GM21576 (cell line): Measurements from ENCODE around the gene PTGFRN.

Source experiments
- ATAC-seq: cut with Tn5 transposase; IDR thresholded peaks from one replicate; pipeline ENCODE4 v1.9.1; 2021; ENCODE audit warnings: mild to moderate bottlenecking, moderate library complexity; ENCODE audit not compliant: unreplicated experiment

PTGFRN gene

DNA sequence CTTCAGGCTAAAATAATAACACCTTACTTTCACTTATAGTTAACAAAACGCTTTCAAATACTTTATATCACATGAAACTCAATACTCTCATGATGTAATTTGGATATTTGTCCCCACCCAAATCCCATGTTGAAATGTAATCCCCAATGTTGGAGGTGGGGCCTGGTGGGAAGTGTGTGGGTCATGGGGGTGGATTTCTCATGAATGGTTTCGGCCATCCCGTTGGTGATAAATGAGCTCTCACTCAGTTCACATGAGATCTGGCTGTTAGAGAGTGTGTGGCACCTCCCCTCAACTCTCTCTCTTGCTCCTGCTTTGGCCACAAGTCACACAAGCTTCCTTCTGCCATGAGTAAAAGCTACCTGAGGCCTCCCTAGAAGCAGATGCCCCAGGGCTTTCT lies 22.5 kb upstream of the PTGFRN start:
- ATAC-seq = no peak

DNA sequence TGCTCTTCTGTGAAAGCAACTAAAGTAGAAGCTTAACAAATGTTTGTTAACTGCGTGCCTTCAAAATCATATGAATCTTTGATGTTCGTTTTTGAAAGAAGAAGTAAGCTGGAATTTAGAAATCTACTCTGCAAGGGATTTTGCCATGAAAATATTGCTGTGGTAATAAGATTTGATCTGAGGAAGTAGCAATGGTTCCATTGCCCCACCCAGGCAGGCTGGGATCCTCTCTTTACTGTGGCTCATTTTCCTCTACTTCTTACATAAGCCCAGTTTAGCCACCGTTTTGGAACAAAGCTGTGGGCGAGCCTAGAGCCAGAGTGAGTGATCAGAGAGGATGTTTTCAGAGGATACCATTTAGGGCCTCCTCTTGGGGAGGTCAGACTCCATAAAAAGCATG lies 20.3 kb upstream of the PTGFRN start:
- ATAC-seq = no peak

DNA sequence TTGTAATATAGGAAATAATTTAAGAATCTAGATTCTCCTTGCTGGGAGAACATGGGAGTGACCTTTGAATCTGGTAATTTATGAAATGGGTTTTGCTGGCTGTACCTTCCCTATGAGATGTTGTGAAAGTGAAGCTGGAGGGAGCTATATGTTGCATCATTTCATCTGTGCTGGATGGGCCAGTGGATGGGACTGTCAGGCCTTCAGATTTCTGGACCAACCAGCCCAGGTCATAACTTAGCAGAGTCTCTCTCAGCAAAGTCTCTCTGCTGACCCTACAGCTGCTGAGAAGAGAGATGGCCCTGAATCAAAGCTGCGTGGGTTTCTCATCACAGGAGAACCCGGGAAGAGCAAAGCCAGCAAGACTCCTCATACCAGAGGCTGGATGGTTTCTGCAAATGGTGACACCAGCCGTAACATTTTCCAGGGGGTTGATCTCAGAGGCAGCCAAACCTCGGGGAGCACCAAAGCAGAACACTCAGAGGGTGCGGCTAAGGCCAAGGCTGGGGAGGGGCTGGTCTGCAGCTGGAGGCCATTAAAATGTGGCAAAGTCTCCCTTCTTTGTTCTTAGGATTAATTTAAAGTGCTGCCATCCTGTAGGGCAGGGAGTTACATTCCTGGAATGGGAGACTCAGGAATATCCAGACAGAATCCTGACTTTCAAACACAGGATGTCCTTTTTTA lies 18.2 kb upstream of the PTGFRN start:
- no peak for ATAC-seq

DNA sequence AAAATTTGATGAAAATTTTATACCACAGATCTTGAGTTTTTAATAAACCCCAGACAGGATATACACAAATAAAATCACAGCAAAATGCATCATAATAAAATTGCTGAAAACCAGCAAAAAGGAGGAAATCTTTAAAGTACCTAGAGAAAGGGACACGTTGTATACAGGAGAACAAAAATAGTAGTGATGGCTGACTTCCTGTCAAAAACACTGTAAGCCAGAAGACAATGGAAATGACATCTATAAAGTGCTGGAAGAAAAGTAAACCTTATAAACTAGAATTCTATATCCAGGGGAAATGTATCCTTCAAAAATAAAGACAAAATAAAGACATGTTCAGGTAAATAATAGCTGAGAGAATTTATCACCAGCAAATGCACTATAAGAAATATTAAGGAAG lies 14.6 kb upstream of the PTGFRN start:
- ATAC-seq = no peak

DNA sequence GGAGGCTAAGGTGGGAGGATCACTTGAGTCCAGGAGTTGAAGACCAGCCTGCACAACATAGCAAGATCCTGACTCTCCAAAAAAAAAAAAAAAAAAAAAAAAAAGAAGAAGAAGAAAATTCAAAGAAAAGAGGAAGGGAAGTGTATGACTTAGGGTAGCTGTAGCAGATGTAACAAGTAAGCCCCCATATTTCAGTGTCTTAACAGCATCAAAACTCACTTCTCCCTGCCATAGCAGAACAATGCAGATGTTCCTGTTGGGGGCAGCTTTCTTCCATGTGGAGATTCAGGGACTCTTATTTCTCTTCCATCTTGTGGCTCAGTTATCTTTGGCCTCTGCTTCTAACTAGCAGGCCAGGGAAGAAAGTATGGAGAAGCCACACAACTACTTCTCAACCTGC lies 10.2 kb upstream of the PTGFRN start:
- ATAC-seq = no peak

DNA sequence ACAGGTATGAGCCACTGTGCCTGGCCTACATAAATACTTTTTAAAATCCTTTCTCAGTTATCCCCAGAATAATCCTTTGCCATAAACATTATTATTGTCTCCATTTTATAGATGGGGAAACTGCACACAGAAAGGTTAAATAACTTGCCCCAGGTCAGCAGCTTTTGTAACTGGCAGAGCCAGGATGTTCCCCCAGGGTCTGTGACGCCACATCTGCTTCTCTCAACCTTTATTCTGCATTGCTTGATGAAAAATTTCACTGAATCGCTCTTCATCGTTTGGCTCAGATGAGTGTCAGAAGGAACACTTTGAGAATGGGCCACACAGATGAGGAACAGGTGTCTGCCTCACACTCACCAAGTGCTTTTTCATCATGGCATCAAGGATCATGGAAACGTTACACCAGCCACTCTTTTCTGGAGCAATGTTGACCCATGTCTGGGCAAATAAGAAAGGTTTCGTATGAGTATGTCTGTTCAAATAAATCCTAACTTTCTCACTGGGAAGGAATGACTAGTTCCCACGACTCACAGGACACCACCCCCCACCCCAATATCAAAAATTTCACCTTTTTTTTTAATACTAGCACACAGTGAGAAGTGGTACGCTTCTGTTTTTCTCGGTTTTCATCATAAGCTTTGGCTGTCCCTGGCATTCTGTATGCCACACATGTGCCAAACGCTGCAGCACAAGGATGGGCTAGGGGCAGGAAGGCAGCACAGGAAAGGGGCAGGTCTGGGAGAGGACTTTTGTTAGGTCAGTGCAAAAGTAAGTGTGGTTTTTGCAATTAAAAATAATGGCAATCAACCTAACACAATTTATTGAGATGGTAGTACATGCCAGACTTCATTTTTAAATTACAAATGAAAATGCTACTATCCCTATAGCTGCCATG lies 9.0 kb upstream of the PTGFRN start:
- ATAC-seq = no peak

DNA sequence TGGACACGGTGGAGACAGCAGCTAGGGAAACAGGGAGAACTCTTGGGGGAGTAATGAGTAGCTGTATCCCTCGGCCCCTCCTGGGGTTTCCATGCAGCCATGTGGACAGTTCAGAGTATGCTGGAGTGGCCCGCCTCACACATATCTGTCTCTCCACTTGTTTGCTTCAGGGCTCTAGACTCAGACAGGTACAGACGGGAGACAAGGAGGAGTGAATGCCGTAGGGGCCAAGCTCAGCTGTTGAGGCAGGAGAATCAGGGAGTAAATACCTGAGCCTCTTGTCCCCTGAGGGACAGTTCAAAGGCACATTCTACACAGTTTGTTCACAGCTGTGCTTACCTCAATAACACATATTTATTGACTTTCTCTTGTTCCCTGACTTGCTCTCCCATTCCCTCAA lies 7.7 kb upstream of the PTGFRN start:
- no peak for ATAC-seq

DNA sequence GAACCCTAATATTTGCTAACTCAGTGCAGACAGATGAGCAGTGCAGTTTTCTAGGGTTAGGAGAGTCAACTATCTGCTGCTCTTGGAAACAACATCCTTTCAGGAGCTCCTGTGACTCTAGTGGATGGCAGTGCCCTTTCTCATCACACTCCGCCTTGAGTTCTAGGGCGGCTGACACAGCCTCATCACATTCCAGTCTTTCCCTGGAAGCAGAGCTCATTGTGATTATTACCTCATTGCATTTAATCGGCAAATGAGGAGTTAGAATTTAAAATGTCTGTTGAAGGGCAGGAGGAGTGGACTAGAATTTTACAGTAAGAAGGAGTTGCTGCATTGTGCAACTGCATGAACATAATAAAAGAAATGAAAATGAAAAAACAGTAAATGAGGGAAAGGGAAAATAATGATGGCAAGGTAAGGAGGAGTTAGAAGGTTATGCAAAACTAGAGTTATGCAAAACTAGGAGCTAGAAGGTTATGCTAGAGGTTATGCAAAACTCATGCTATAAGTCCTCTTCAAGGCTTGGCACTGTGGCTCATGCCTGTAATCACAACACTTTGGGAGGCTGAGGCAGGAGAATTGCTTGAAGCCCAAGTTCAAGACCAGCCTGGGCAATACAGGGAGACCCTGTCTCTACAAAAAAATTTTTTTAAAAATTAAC lies 6.9 kb upstream of the PTGFRN start:
- ATAC-seq = no peak

DNA sequence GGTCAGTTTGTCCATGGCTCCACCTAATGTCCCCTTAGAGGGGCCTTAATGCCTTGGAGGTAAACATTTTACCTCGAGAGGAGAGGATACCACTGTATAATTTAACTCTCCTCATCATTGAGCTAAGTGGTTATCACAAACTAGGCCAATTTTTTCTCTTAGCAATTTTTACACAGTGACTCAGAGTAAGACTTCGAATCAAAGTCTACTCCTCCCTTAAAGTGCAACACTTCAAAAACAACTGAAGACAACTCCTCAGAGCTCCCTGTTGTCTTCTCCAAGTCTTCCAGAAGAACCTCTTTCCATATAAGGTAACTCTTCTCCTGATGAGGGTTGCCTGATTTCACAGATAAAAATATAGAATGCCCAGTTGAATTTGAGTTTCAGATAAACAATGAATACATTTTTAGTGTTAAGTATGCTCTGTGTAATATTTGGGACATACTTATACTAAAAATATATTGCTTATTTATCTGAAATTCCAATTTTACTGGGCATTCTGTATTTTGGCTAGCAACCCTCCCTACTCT lies 4.9 kb upstream of the PTGFRN start:
- ATAC-seq = no peak

DNA sequence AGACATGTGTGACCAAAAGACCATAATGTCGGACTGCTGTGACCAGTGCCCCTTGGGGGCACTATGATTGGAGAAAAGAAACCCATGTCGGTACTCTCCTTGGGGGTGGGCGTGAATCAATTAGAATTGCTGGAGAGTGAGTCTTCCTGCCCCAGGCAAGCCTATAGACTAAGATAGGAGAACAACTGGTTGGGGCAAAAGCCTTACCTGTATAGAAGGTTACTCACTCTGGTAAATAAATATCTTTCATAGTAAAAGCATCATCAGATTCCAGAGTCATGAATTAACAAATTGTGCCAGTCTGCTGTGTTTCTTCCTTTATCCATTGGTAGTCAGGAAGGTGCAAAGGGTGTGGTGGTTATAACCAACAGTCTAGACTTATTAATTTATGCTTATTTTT lies 2.9 kb upstream of the PTGFRN start:
- no peak for ATAC-seq

DNA sequence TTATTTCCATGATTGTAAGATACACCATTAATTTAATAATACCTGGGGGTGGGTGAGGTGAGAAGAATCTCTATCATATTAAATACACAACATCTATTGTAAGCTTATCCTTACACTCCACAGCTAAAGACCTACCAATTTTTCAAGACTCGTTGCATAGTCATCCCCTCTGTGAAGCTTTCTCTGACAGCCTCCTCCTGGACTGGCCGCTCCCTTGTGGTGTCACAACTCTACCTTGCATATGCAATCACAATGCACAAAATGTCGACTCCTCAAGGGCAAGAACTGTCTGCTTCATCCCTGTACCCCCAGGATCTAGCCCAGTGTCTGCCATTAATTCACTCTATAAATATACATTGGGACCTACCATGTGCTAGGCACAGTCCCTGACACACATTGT lies 2.4 kb upstream of the PTGFRN start:
- ATAC-seq = no peak

DNA sequence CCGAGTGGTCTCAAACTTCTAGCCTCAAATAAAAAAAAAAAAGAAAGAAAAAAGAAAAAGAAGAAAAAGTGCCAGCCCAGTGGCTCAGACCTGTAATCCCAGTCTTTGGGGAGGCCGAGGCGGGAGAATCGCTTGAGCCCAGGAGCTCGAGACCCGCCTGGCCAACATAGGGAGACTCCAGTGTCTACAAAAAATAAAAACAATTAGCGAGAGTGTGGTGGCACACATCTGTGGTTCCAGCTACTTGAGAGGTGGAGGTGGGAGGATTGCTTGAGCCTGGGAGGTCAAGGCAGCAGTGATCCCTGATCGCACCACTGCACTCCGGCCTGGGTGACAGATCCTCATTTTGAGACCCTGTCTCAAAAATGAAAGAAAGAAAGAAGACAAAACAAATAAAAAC lies 1.4 kb upstream of the PTGFRN start:
- no peak for ATAC-seq

DNA sequence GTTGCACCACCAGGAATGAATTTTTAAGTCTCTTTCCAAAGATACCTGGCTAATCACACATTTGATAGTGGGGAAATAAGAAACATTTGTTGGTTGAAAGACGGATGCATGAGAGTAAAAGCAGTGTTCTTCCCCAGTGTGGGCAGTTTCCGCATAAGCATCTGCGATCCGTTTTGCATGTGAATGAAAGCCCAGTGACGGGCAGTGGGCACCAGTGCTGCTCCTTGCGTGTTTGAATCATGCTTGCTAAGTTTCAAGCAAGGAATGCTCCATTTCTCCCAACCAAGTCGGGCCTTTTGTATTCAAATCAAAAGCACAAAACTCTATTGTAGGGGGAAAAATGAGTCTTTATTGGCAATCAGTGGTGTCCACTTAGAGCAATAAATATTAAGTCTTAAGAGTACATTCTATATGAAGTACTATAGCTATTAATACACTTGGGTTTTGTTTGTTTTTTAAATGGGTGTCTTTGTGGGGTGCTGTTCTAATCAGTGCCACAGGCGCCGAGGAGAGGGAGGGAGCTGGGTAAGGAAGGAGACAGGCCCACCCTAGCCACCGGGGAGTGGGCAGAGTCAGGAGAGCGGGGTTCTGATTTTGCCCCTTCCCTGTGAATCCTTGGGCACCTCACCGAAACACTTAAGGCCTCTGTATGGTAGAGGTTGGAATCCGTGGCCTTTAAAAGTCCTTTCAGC lies 750 bp upstream of the PTGFRN start:
- no peak for ATAC-seq

DNA sequence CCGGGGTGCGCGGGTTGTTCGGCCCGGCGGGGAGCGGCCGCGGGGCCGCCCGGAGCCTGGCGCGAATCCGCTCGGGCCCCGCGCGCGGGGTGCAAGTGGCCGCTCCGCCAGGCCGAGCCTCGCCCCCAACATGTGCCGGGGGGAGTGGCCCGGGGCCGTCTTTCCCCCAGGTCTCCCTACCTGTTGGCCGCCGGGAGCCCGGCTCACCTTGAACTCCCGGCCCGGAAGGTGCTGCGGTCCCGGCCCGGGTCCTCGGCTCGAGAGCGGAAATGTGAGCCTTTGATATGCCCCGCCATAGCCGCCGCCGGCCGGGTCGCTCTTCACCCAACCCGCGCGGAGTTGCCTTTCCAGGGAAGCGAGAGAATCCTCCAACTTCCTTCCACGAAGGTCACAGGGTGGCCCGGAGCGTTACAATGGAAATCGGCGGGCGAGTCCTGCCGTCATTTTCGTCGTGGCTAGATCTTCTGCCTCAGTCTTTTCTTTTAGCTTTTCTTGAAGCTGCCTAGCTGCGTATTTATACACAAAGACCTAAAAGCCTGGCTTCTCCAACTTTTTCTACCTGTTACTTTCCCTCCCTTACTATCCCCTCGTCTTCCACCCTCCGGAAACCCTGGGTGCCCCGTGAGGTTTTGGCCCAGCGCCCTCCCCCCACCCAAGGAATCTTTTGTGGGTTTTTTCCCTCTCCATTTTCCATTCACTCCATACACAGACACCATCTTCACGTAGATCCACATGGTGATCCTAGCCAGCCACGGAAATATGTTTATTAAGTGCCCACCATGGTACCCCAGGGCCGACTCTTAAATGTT lies 867 bp downstream of the PTGFRN start:
- ATAC-seq = no peak

DNA sequence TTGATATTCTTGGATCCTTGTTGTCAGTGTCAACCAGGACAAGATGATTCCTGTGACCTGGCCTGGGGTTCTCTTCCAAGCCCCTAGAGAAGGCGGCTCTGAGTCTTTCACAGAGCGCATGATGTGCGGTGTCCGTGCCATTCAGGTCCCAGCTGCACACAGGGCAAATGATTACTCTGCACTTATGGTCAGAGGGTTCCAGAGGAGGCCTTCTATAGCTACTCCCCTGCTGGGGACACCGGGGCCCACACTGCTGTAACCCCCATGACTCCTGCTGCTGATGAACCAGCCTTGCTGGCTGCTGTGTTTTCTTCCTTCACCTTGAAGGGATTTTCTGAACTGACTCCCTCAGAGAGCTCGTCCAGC lies 1.5 kb downstream of the PTGFRN start:
- ATAC-seq = no peak

DNA sequence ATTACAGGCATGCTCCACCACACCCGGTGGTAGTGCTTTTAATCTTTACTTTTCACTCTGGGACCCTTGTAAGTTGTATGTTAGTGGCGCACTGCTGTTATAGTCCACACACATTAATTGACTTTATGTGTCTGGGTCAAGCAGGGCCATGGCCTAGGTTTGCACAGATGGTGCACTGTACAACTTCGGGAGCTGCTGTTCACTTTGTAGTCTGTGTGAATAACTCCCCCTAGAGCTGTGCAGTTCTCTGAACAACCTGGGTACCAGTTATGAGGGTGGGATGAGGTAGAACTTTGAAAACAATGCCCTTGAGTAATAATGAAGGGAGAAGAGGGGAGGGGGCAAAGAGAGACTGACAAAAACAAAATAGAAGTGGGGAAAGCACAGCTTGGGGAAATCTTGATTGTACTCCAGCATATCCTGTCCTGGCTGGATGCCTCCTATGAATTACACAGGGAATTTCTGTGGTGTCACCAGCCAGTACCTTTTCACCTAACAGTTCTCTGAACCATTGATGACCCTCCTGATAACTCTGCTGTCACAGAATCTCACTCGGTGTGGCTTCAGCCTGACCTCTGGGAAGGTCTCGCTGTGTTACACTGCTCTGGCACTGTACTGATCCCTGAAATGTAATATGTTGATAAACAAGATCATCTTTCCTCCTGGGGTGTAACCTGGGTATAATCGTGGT lies 2.2 kb downstream of the PTGFRN start:
- ATAC-seq = no peak

DNA sequence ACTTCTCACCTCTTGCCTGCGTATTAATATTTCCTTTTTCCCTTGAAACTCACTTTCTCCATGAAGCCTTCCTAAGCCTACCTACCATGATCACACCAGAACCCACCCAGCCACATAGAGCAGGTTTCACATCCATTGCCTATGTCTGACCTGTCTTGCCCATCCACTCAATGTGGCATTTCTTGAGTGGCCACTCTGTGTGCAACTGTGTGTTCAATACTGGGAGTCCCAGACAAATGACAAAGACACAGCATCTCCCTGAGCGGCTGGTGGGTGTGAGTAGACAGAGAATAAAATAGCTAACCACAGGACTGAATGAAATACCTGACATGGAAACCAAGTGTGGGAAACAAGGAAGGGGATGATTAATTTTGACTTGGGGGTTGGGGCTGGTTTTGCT lies 3.1 kb downstream of the PTGFRN start:
- ATAC-seq = no peak

DNA sequence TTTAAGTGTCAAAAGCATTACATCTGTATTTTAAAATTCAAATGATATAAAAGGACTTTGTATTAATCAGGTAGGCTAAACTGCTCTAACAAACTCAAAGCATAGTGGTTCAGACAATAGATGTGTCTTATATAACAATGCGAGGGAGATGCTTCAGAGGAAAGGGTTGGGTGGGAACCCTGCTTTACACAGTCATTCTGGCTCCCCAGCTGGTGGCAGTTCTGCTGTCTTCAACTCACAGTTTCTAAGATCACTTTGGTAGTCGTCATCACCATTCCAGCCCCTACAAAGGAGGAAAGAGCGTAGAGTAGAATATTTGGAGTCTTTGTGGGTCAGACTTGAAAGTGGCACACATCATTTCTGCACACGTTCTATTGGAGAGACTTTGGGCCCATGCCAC lies 4.2 kb downstream of the PTGFRN start:
- ATAC-seq = no peak

DNA sequence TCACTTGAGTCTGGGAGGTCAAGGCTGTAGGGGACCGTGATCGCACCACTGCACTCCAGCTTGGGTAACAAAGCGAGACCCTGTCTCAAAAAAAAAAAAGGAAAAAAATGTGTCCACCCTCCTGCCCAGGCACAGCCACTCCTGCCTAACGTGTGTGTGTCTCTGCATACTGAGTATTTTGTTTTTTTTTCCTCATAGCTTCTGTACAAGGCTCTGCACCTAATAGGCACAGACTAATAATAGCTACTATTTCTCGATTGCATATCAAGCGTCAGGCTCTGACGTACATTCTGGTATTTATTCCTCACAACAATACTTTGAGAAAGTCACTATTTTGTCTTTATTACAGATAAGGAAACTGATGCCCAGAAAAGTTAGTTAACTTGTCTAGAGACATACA lies 5.0 kb downstream of the PTGFRN start:
- no peak for ATAC-seq
